NOMO-1 (cell line): Measurements from ENCODE around the gene EDIL3.
"Not testable (repeated sequence)": the region's sequence is repeated elsewhere in the genome, so short reads cannot be mapped to it uniquely, and the experiment has no call there.

Source experiments
- DNase-seq, 2 experiments: peaks; one replicate each; lab custom pipeline; 2025; ENCODE audit not compliant: unreplicated experiment in 2 of 2; lab: John Stamatoyannopoulos, UW

Gene EDIL3

DNA sequence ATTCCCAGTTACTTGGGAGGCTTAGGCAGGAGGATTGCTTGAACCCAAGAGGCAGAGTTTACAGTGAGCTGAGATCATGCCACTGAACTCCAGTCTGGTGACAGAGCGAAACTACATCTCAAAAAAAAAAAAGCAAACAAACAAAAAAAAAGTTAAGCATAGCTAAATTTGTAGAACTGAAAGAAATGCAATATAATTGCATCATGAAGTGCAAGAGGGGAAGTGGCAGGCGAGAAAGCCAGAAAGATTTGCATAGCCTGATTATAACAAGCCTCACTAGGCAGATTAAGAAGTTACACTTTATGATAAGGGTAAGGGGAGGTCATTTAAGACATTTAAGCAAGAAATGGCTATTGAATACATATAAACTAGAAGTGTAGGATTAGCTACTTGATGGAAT is 187.1 kb downstream of the EDIL3 start:
- peak; percentile 38 to 60 for DNase-seq

DNA sequence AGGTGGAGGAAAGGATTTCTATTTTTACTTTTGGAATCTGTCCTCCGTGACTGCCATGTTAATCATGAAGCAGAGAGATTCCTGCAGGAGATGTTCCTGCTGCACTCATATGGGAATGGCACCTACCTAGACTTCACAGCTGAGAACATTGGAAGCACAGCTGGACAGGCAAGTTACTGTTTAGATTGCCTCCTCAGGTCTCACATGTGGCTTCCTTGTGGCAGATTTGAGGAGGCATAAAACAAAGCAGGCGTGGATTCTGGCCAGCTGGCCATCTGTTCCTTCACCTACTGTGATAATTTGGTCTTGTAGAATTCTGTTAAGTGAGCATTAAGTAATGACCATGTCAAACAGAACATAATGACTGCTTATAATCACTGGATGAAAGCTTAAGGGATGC is 193.4 kb downstream of the EDIL3 start:
- DNase-seq = no peak

DNA sequence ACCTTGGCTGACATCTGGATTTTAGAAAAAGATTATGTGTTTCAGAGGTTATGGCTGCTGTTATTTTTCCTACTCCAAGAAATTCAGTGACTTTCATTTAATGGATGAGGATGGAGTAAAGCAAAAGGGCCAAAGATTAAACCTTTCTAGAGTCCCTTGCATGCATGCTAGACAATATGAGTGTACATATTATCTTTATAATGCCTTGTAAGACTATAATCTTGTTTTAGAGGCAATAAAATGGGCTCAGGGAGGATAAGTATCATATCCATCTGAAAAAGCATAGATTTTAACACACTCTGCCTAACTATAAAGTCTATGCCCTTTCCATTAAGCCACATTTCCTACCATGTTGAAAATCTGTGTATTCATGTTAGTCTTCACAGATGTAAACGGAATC is 199.8 kb downstream of the EDIL3 start:
- DNase-seq = no peak

DNA sequence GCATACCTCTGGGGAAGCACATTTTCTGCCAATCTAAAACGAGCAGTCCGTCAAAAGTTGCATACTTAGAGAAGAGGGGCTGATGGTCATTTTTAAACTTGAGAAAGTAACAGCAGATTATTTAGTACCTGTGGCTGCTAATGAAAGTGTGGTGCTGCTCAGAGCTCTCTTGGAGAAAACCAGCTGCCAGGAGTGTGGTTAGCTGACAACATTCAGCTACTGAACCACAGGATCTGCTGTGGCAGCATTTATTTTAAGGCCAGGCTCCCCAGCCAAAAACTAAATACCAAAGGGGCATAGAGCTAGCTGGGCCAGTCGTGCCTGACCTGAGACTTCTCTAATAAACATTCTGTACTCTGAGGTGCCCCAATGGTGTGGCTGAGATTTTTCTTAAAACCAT is 203.6 kb downstream of the EDIL3 start:
- DNase-seq = no peak

DNA sequence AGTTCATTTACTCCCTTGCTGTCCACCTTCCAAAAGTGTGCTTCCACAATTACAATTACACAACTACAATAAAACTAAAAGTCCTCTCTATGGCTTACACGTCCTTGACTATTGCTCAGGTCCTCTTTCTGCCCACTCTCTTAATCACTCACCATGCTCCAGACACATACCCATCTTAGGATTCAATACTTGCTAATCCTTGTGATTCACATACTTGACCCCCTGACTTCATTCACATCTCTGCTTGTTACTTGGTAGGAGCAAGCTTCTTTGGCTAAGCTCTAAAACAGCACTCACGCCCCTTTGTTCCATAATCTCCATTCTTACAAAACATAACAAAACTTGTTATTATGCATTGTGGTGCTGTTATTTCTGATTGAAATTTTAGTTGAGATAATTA is 215.8 kb downstream of the EDIL3 start:
- no peak for DNase-seq

DNA sequence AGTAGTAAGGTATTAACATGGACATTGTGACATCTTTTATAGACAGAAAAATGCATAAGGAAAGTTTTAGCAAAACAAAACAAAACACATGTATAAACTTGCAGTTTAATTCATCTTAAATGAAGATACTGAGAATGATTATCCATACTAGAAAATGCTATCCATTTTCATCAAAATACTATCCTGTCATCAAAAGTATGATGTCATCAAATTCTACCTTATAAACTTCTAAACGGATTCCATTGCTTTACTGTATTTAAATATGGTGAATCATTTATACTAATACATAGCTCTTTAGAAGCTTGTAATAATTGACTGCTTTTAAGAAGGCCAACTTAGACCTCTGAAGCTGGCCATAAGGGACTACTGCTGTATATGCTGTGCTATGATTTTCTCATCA is 221.0 kb downstream of the EDIL3 start:
- no peak for DNase-seq

DNA sequence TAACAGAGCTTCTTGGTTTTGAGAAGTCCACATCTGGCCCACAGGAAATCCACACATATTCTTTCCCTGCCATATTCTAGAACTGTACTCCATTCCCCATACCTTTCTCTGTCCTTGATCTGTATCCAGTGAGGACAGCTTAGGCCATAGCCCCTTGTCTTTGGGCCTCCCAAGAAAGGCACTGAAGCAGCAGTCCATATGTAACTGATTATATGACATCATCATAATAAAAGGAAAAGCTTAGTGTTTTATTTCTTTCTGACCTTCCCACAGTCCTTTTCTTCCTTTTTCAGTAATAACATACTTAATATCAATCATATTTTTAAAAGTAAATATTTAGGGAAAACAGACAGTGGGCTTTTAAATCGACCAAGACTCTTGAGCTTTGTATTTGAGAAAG is 222.0 kb downstream of the EDIL3 start:
- no peak for DNase-seq

DNA sequence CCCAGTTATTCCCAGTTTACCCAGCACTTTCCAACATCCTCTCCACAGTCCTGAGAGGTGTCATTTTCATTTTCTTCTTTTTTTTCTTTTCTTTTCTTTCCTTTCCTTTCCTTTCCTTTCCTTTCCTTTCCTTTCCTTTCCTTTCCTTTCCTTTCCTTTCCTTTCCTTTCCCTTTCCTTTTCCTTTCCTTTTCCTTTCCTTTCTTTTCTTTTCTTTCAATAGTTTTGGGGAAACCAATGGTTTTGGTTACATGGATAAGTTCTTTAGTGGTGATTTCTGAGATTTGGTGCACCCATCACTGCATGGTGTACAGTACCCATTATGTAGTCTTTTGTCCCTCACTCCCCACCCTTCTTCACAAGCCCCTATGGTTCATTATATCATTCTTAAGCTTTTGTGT is 224.0 kb downstream of the EDIL3 start:
- not testable (repeated sequence) for DNase-seq

DNA sequence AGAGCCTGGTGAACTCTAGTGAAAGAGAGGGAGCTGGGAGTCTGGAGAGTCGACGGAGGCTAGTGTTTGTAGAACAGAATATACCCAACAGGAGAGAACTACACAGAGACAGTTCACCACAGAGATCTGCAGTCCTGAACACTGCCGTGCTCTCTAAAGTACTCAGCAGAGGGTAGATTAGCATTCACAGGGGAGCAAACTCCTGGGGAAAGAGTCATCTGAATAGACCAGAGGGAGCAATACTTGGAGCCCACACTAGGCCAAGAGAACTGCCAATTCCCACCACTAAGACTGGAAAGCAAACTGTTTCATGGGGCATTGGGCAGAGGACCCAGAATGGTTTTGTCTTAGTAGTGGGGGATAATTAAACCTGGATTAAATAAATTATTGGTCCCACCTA is 235.6 kb downstream of the EDIL3 start:
- no peak for DNase-seq

DNA sequence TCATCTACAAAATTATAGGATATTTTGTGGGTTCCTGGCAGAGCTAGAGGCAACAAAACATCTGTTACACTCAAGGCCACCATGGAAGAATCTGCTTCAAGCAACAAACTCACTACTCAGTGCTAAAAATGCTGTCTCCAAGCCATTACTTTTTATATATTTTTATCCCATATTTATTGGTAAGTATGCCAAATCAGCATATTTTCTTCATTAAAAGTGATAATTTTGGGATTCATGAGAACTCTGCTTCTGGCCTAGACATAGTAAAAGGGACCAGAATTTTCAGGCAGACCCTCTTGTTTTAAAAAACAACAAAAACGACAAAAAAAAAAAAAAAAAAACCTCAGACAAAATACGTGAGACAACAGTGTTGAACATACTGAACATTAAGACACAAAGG is 236.0 kb downstream of the EDIL3 start:
- DNase-seq = no peak

DNA sequence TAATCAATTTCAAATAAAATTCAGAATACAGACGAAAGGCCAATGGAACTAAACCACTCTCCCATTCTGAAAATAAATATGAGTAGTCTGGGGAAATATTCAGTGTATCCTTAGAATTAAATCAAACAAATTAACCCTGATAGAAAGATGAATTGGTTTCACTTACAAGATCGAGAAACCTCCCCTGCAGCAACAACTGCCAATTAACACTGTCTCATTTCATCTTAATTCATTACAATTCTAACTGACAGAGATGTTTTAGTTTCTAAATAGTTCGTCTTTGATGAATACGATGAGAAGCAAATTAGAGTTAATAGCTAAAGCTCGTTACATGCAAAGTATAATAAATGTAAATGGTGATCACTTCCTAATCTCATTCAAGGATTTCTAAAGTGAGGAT is 247.1 kb downstream of the EDIL3 start:
- no peak for DNase-seq

DNA sequence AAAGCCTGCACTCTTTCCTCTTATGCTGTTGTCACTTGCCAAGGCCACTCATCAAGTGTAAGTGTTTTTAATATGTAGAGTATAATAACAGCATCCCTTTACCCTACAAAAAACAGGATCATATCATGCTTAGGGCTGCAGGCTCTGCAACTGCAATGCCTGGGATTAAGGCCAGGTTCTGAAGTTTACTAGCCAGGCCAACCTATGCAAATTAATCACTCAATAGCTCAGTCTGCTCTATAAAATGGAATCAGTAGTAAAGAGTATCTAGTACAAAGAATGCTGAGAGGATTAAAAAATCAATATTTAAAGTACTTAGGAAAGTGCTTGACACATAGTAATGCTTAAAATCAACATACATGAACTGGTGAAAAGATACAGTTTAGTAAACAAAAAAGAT is 253.3 kb downstream of the EDIL3 start:
- no peak for DNase-seq

DNA sequence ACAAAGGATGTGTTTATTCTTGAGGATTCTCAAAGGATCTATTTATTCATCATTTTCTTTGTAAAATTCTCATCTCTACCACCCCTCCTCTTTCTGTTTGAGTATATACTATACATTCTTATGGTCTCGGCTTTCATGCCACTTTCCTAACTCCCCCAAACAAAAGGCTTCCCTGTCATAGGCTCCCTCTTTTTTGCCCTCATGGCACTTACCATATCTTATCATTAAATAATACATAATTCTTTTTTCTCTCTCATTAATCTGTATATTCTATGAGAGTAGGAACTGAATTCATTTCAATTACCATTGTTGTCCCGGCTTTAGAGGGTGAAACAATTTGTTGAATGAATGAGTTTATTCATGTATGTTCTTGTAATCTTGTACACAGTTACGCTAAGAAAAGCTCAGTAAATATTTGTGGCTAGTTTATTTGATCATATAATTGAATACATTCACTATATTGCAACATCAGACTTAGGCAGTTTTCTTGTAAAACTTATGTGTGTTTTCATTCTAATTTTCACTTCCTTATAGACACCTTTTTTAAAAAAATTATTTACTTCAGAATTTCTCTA is 254.6 kb downstream of the EDIL3 start:
- peak in 1 of 2 experiments; percentile 1 for DNase-seq

DNA sequence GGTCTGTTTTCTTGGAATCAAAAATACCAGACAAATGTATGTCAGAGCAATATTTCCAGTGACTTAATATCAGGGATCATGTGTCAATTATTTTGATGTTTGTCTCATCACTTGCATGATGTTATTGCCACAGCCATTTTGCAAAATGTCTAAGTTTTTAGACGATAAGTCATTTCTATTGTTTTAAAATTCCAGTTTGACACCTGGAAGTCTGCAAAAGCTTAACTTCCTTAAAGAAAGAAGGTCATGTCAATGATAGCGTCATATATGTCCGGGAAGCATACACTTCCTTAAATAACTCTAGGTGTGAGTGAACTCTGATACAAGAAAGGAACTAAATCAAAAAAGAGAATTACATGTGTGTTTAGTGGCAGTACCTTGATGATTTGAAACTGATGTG is 259.5 kb downstream of the EDIL3 start:
- no peak for DNase-seq

DNA sequence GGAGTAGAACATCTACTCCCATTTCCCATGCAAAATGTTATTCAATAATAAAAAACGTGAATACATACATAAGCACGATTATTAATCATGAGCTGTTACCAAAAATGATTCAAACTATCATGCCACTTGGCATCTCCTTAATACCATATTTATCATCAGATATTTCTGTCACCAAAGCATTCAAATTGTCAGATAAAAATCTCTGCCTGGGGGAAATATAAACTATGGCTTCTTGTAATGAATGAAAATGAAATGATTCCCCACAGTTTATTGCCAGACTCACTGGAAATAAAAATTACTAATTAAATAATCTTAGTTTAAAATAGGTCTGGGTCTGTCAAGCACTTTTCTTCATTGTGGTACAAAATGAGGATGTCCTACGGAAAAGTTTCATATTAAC is 265.4 kb downstream of the EDIL3 start:
- no peak for DNase-seq

DNA sequence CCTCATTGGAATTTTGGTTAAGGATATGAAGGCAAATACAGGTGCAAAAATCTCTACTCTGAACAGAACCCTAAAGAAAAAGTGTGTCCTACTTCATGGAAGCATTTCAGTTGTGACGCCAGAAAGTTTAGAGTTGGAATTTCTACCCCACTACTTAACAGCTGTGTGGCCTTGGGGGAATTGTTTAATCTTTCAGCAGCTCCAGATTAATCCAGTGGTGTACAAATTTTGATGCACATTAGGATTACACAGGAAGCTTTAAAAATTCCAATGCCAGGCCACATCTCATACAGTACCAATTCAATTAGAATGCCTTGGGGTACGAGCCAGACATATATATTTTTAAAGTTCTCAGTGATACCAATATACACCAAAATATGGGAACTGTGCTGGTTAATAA is 266.1 kb downstream of the EDIL3 start:
- DNase-seq = no peak

DNA sequence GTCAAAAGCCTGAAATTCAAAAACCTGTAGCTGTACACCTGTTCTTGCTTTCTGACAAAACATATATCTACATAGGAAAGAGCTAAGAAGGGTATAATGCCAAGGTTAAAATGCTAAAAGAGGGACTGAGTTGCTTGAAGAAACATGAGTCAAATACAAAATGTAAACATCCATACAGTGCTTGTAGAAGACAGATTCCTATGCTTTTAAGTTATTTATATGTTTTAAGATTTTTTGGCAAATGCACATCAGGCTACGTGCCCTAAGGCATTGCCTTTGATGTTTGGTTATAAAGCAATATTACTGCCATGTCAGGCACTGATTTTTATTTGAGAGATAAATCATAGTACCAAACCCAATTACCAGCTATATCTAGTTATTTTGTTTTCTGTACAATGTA is 269.0 kb downstream of the EDIL3 start:
- DNase-seq = no peak

DNA sequence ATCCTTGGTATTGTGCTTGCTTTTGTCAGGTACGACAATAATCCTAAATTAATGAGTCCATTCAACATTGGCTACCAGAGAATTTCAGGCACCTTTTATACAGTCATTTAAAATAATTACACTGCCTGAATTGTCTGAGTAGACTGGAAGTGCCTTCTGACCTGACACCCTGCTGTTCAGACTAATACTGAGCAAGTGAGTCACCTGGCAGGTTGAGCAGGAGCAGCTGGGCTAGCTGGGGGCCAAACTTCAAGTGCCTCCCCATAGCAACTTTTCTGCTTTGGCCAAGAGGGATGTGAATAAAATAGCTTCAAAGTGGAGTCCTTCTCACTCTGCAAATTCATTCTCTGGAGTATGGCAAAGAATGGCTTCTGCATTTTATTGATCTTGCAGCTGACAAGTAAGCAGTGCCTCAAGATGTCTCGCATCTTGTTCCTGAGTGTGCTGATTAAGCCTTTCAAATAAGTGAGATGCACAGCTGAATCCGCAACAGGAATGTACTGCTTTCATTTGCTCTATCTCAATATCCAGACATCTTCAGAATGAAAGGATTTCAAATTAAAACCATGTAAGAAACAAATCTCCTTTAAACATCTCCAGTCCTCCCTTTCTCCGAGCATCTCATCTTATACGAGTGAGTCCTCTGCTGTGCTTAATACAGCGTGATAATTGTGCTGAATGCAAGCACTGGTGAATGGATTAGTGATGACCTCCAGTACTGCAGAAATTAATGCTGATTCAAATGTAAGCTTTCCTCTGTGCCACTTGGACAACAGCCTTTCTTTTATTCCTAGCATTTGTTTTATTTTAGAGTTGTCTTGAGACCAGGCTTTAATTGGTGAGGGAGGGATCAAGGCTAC is 271.2 kb downstream of the EDIL3 start:
- no peak for DNase-seq

DNA sequence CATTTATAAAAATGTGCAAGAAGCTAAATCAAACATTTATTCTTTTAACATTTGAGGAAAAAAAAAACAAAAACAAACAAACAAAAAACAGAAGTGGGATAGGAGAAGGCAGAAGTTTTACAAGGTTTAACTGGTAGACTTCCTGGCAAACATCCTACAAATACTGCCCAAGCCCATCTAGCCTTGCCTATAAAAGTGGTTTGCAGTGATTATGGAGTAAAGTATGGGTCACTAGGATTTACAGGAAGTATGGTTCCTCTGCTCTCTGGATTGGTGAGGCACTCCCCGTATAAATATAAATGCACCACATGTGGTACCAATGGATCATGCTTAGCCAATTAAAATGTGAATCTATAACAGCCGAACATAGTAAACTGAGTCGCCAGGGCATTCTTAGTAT is 291.9 kb downstream of the EDIL3 start:
- DNase-seq = no peak

DNA sequence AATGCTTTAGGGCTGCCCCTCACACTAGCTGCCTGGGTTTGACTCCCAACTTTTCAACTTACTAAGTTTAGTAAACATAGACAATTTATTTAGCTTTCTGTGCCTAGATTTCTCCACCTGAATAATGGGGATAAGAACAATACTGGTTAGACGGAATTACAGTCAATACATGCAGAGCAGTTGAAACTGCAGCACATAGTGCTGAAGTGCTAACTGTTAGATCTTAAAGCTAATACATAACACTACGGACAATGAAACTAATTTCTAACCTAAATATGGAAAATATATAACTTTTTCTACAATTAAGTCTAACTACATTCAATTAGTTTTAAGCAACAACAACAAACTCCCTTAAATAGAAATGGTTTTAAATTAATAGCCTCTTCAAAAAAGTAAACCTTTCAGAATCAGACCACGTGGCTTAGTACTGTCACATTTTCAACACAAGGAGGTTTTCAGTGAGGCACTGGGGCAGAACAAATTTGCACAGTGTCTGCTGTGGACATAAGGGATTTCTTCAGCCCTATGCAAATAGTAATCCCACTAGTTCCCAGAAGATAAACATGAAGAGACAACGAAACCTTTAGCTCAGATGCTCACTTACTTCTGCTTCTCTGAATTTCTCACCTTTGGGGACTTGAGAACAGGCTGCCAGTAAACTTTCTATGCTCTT is 293.4 kb downstream of the EDIL3 start:
- DNase-seq = no peak

DNA sequence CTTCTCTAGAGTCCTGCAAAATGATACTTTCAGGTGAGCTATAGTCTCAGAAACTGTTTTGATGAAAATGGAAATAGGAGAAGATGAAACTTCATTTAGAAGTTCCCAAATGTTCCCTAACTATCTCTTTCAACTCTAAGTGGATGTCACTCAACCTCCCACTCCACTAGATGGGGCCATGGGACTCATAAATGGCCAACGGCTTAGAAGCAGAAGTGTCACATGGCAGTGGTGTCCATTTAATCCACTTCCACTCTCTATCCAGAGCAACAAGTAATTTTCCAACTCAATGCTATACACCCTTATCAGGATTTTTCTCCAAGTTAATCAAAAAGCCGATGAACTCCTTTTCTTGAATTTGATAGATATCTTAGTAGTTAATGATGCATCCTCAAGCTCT is 295.7 kb downstream of the EDIL3 start:
- no peak for DNase-seq

DNA sequence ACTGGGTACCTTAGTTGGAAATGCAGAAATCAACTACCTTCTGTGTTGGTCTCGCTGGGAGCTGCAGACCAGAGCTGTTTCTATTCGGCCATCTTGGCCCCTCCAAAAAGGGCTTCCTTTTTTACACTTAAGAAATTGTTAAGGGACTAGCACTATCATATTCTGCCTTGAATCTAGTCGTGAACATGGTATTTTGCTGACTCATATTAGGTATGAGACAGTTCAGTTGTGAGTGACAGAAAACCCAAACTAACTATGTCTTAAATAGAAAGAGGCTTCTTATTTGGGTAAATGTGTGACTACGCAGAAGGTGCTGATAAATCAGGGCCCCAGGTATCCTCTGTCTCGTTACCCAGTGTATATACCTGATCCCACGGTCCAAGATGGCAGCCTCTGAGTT is 298.2 kb downstream of the EDIL3 start:
- no peak for DNase-seq
